GM23338 (cell line): ENCODE results near the gene APOBEC3F. TPM values are rescaled to one million over a fixed set of nuclear protein-coding genes. Genes with fewer than 3 reads are reported as not detected.

Source experiments
- ATAC-seq: fragments of 200-7000 bp; cut with Tn5 transposase; 3 replicates; pipeline ENCODE4 v1.9.1; 2020
- DNase-seq: peaks from one replicate; pipeline ENCODE4 v3.0.0-alpha.2; 2015; ENCODE audit warnings: low spot score
- H2AFZ ChIP-seq: fragments of 200-600 bp; sonication (generic); 2 replicates; pipeline ENCODE4 v1.8.0; 2016; ENCODE audit warnings: antibody characterized with exemption, mild to moderate bottlenecking, moderate library complexity
- H3F3A ChIP-seq: fragments of 200-600 bp; sonication (generic); replicated peaks from 2 replicates; pipeline ENCODE4 v1.8.0; 2017; ENCODE audit warnings: antibody characterized with exemption, mixed run types, low read depth
- H3K27ac ChIP-seq: fragments of 200-600 bp; sonication (generic); 2 replicates; pipeline ENCODE4 v1.6.1; 2016; ENCODE audit warnings: low read depth
- H3K27me3 ChIP-seq: fragments of 200-600 bp; sonication (generic); 2 replicates; pipeline ENCODE4 v1.8.0; 2016; ENCODE audit warnings: mild to moderate bottlenecking, mixed run types, moderate library complexity; ENCODE audit not compliant: insufficient read depth
- H3K36me3 ChIP-seq: fragments of 200-600 bp; sonication (generic); 2 replicates; pipeline ENCODE4 v1.8.0; 2016; ENCODE audit warnings: mild to moderate bottlenecking; ENCODE audit not compliant: insufficient read depth
- H3K4me1 ChIP-seq: fragments of 200-600 bp; sonication (generic); 2 replicates; pipeline ENCODE4 v1.8.0; 2016; ENCODE audit warnings: mild to moderate bottlenecking, moderate library complexity; ENCODE audit not compliant: insufficient read depth
- H3K4me2 ChIP-seq: fragments of 200-600 bp; sonication (generic); 2 replicates; pipeline ENCODE4 v1.7.1; 2017; ENCODE audit warnings: mixed run types
- H3K4me3 ChIP-seq: fragments of 200-600 bp; sonication (generic); 2 replicates; pipeline ENCODE4 v1.6.1; 2016; ENCODE audit warnings: mixed run types
- H3K79me2 ChIP-seq: fragments of 200-600 bp; sonication (generic); replicated peaks from 2 replicates; pipeline ENCODE4 v1.8.0; 2017; ENCODE audit warnings: mild to moderate bottlenecking; ENCODE audit not compliant: insufficient read depth
- H3K9me2 ChIP-seq: fragments of 200-600 bp; sonication (generic); 2 replicates; pipeline ENCODE4 v1.8.0; 2017; ENCODE audit not compliant: insufficient read depth
- H4K20me1 ChIP-seq: fragments of 200-600 bp; sonication (generic); replicated peaks from 2 replicates; pipeline ENCODE4 v1.8.0; 2017; ENCODE audit warnings: mild to moderate bottlenecking; ENCODE audit not compliant: insufficient read depth
- H3K27ac Mint-ChIP-seq: 2 replicates; pipeline ENCODE4 v1.8.0; 2020; ENCODE audit warnings: inconsistent platforms, mild to moderate bottlenecking, moderate library complexity, mixed read lengths
- H3K27me3 Mint-ChIP-seq: 3 replicates; pipeline ENCODE4 v1.8.0; 2022; ENCODE audit warnings: low read depth, mild to moderate bottlenecking, moderate library complexity, mixed read lengths, inconsistent platforms; ENCODE audit not compliant: insufficient read depth, poor library complexity
- H3K36me3 Mint-ChIP-seq: 3 replicates; pipeline ENCODE4 v1.8.0; 2021; ENCODE audit warnings: low read depth, mild to moderate bottlenecking, inconsistent platforms, moderate library complexity, mixed read lengths
- H3K4me1 Mint-ChIP-seq: 3 replicates; pipeline ENCODE4 v1.8.0; 2020; ENCODE audit warnings: mild to moderate bottlenecking, inconsistent platforms, mixed read lengths
- H3K4me3 Mint-ChIP-seq: 3 replicates; pipeline ENCODE4 v1.8.0; 2021; ENCODE audit warnings: moderate library complexity, mild to moderate bottlenecking, inconsistent platforms, mixed read lengths
- H3K9me3 Mint-ChIP-seq: 3 replicates; pipeline ENCODE4 v1.8.0; 2020; ENCODE audit warnings: moderate library complexity, mild to moderate bottlenecking, inconsistent platforms, mixed read lengths
- CREB1 ChIP-seq: fragments of 250-450 bp; sonication (Bioruptor Pico); IDR thresholded peaks from 2 replicates; pipeline ENCODE4 v1.5.0; 2020; ENCODE audit warnings: low read depth, mild to moderate bottlenecking, moderate library complexity
- ETS1 ChIP-seq: IDR thresholded peaks from 2 replicates; pipeline ENCODE4 v1.6.1; 2016; ENCODE audit warnings: antibody characterized with exemption
- EZH2 ChIP-seq: fragments of 200-600 bp; sonication (generic); IDR thresholded peaks from one replicate; pipeline ENCODE4 v1.8.0; 2017; ENCODE audit warnings: antibody characterized with exemption, mild to moderate bottlenecking, low read depth; ENCODE audit not compliant: unreplicated experiment
- JUNB ChIP-seq: IDR thresholded peaks from one replicate; pipeline ENCODE4 v1.6.1; 2016; ENCODE audit warnings: antibody characterized with exemption; ENCODE audit not compliant: unreplicated experiment
- NANOG ChIP-seq: IDR thresholded peaks from 2 replicates; pipeline ENCODE4 v1.6.1; 2016; ENCODE audit warnings: antibody characterized with exemption, borderline replicate concordance
- POLR2AphosphoS5 ChIP-seq: IDR thresholded peaks from 2 replicates; pipeline ENCODE4 v1.6.1; 2016; ENCODE audit warnings: antibody characterized with exemption, low read depth
- REST ChIP-seq: IDR thresholded peaks from one replicate; pipeline ENCODE4 v1.6.1; 2018; ENCODE audit warnings: antibody characterized with exemption; ENCODE audit not compliant: unreplicated experiment
- STAT1 ChIP-seq: IDR thresholded peaks from one replicate; pipeline ENCODE4 v1.6.1; 2016; ENCODE audit warnings: antibody characterized with exemption; ENCODE audit not compliant: unreplicated experiment
- ZNF331 ChIP-seq: fragments of 250-450 bp; sonication (Bioruptor Pico); IDR thresholded peaks from 2 replicates; pipeline ENCODE4 v1.5.0; 2020; ENCODE audit warnings: low read depth, mild to moderate bottlenecking, moderate library complexity
- polyA plus RNA-seq: library from polyadenylated mRNA; unstranded; fragments of >200 nt; fragmentation: Nextera tagmentation; extraction: Ambion mirVana; gene quantifications from 2 replicates; pipeline ENCODE4 v1.2.1, GENCODE V29; 2016
- total RNA-seq: library from RNA; depleted of rRNA; stranded (reverse); fragments of >200 nt; shearing (Covaris generic); gene quantifications from 2 replicates; pipeline ENCODE4 v1.2.3, GENCODE V29; 2014
- TF ChIP-seq, protein P1 (sequence below), 2 experiments: fragments of 200-600 bp in 1 of 2; sonication (generic) in 1 of 2; conservative IDR thresholded peaks; 2 replicates each; pipeline versions ENCODE4 v1.5.1 to v1.6.1; 2016 to 2017; ENCODE audit warnings: antibody characterized with exemption in 2 of 2, low read depth in 2 of 2, mild to moderate bottlenecking in 2 of 2, moderate library complexity in 1 of 2
- TF ChIP-seq, protein P2 (sequence below): fragments of 250-450 bp; sonication (Bioruptor Pico); IDR thresholded peaks from 2 replicates; pipeline ENCODE4 v1.5.0; 2020; ENCODE audit warnings: mild to moderate bottlenecking, moderate library complexity

Gene APOBEC3F
- total and polyA plus RNA-seq, 2 experiments from 2014 or later = 3.4 TPM

- TF ChIP-seq, protein P1, sequence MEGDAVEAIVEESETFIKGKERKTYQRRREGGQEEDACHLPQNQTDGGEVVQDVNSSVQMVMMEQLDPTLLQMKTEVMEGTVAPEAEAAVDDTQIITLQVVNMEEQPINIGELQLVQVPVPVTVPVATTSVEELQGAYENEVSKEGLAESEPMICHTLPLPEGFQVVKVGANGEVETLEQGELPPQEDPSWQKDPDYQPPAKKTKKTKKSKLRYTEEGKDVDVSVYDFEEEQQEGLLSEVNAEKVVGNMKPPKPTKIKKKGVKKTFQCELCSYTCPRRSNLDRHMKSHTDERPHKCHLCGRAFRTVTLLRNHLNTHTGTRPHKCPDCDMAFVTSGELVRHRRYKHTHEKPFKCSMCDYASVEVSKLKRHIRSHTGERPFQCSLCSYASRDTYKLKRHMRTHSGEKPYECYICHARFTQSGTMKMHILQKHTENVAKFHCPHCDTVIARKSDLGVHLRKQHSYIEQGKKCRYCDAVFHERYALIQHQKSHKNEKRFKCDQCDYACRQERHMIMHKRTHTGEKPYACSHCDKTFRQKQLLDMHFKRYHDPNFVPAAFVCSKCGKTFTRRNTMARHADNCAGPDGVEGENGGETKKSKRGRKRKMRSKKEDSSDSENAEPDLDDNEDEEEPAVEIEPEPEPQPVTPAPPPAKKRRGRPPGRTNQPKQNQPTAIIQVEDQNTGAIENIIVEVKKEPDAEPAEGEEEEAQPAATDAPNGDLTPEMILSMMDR (conservative IDR thresholded peaks at IDR 0.05; ENCODE audit: low read depth in 2 of 2) = no peak
- TF ChIP-seq ZNF331 (CRISPR knock-in tag) = no peak
- no peak for TF ChIP-seq NANOG
- TF ChIP-seq EZH2 = no peak
- no peak for TF ChIP-seq CREB1 (CRISPR knock-in tag)
- no peak for TF ChIP-seq REST
These were observed 42.8 kb downstream of the APOBEC3F start (continued) for GRCh38 chr22:39083212-39084165.

GRCh38 chr22:39084666-39085065, 44.0 kb downstream of the APOBEC3F start:
- H3F3A ChIP-seq = no peaks in the 10 kb centered on the region
- H3K4me1 ChIP-seq = peaks cover 5% of the 10 kb centered on the region; the same call in 1 of the 2 replicates
- H3K27ac Mint-ChIP-seq = no peak overlapping the region
- no peak overlapping the region for H2AFZ ChIP-seq
- H3K36me3 Mint-ChIP-seq = no peaks in the 10 kb centered on the region
- H3K27me3 Mint-ChIP-seq = peaks cover 10% of the 10 kb centered on the region
- no peak overlapping the region for H3K4me3 ChIP-seq
- no peaks in the 10 kb centered on the region for H3K9me2 ChIP-seq
- no peak overlapping the region for H3K4me3 Mint-ChIP-seq
- H3K79me2 ChIP-seq = no peaks in the 10 kb centered on the region
- H3K27ac ChIP-seq = no peak overlapping the region
- H4K20me1 ChIP-seq = no peaks in the 10 kb centered on the region
- no peaks in the 10 kb centered on the region for H3K9me3 Mint-ChIP-seq
- H3K4me2 ChIP-seq = no peak overlapping the region
- ATAC-seq (no peak), DNase-seq (no peak)
- H3K4me1 Mint-ChIP-seq = peaks cover 23% of the 10 kb centered on the region
- no peaks in the 10 kb centered on the region for H3K36me3 ChIP-seq
- H3K27me3 ChIP-seq = no peaks in the 10 kb centered on the region
- TF ChIP-seq EZH2 (no peak), STAT1 (no peak), ZNF331 (CRISPR knock-in tag) (no peak), NANOG (no peak), ETS1 (no peak), POLR2AphosphoS5 (no peak), JUNB (no peak)
- TF ChIP-seq, protein P2, sequence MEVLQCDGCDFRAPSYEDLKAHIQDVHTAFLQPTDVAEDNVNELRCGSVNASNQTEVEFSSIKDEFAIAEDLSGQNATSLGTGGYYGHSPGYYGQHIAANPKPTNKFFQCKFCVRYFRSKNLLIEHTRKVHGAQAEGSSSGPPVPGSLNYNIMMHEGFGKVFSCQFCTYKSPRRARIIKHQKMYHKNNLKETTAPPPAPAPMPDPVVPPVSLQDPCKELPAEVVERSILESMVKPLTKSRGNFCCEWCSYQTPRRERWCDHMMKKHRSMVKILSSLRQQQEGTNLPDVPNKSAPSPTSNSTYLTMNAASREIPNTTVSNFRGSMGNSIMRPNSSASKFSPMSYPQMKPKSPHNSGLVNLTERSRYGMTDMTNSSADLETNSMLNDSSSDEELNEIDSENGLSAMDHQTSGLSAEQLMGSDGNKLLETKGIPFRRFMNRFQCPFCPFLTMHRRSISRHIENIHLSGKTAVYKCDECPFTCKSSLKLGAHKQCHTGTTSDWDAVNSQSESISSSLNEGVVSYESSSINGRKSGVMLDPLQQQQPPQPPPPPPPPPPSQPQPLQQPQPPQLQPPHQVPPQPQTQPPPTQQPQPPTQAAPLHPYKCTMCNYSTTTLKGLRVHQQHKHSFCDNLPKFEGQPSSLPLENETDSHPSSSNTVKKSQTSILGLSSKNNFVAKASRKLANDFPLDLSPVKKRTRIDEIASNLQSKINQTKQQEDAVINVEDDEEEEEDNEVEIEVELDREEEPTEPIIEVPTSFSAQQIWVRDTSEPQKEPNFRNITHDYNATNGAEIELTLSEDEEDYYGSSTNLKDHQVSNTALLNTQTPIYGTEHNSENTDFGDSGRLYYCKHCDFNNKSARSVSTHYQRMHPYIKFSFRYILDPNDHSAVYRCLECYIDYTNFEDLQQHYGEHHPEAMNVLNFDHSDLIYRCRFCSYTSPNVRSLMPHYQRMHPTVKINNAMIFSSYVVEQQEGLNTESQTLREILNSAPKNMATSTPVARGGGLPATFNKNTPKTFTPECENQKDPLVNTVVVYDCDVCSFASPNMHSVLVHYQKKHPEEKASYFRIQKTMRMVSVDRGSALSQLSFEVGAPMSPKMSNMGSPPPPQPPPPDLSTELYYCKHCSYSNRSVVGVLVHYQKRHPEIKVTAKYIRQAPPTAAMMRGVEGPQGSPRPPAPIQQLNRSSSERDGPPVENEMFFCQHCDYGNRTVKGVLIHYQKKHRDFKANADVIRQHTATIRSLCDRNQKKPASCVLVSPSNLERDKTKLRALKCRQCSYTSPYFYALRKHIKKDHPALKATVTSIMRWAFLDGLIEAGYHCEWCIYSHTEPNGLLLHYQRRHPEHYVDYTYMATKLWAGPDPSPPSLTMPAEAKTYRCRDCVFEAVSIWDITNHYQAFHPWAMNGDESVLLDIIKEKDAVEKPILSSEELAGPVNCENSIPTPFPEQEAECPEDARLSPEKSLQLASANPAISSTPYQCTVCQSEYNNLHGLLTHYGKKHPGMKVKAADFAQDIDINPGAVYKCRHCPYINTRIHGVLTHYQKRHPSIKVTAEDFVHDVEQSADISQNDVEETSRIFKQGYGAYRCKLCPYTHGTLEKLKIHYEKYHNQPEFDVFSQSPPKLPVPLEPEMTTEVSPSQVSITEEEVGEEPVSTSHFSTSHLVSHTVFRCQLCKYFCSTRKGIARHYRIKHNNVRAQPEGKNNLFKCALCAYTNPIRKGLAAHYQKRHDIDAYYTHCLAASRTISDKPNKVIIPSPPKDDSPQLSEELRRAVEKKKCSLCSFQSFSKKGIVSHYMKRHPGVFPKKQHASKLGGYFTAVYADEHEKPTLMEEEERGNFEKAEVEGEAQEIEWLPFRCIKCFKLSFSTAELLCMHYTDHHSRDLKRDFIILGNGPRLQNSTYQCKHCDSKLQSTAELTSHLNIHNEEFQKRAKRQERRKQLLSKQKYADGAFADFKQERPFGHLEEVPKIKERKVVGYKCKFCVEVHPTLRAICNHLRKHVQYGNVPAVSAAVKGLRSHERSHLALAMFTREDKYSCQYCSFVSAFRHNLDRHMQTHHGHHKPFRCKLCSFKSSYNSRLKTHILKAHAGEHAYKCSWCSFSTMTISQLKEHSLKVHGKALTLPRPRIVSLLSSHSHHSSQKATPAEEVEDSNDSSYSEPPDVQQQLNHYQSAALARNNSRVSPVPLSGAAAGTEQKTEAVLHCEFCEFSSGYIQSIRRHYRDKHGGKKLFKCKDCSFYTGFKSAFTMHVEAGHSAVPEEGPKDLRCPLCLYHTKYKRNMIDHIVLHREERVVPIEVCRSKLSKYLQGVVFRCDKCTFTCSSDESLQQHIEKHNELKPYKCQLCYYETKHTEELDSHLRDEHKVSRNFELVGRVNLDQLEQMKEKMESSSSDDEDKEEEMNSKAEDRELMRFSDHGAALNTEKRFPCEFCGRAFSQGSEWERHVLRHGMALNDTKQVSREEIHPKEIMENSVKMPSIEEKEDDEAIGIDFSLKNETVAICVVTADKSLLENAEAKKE (CRISPR knock-in tag) = no peak
